DMS153 treated with DMSO at 0.1 percent for 48 hours (cell line): ENCODE data around the gene MELK.
A peak's percentile ranks its signal among the peaks of the same experiment; 100 is the strongest.

Experiments
- DNase-seq: peaks from one replicate; lab custom pipeline; 2025; ENCODE audit not compliant: unreplicated experiment; lab: John Stamatoyannopoulos, UW

MELK gene

DNA sequence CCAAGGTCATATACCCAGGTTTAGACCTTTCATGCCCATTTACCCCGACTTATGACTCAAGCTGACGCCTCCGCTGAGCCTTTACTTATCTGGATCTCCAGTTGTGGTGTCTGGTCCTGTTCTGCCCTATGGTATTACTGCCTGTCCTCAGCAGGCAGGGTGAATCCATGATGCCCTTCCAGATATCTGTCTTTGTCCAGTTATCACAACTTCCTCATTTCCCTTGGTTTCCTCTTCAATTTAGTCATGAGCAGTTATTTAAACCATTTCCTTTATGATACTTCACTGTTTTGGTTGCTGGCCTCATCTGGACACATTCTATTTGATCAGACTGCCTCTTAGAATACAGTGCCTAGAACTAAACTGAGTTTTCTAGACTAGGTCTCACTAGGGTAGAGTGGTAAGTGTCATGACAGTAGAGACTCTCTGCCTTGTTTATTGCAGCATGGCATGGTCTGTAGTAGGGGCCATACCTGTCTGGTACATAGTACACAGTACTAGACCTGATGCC lies 93.3 kb downstream of the MELK start:
- no peak for DNase-seq

DNA sequence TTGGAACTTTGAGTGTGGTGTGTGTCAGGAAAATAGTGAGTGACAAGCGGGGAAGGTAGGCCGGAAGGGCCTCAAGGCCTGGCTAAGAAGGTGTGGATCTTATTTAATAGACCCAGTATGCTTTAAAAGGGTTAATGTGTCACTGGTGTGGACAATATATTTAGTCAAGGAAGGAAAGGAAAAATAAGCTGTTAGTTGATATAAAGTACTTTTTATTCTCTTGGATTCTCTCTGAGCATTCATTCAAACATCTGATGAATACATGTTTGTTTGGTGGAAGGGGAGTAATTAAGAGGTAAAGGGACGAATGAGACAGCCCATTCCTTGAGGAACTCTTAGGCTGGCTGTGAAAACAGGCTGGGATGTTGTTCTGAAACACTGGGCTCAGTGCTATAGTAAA lies 98.9 kb downstream of the MELK start:
- no peak for DNase-seq

DNA sequence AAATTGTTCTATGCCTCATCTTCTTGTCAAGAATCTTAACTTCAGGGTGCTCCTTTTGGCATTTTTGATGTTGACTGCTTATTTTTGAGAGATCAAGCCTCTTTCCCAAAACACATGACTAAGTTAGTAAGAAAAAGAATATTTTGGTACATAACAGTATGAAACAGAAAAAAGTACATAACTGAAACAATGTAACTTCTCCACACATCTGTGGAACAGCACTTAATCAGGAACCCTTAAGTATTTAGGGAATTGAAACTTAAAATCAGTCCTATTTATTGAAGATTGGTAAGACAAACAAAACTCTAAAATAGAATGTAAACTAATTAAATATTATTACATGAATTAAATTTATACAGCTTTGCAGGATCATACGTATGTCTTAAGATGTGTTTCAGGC lies 103.4 kb downstream of the MELK start:
- DNase-seq, result no peak

DNA sequence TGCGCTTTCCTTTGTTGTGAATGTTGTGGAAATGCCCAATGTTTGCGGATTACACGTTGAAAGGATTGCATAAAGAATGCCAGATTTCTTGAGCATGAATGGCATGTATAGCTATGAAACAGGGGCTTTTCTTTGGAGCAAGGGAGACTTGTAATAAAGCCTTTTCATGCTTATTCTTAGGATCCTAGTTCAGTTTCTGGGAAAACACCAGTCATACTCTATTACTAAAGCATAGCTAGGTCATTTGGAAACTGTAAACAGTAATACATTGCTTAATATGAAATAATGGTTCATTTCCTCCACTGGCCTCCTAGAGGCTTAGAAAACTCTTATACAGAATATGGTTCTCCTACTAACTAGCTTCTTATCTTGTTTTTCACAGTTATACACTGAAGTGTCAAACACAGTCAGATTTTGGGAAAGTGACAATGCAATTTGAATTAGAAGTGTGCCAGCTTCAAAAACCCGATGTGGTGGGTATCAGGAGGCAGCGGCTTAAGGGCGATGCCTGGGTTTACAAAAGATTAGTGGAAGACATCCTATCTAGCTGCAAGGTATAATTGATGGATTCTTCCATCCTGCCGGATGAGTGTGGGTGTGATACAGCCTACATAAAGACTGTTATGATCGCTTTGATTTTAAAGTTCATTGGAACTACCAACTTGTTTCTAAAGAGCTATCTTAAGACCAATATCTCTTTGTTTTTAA lies 104.2 kb downstream of the MELK start:
- no peak for DNase-seq

DNA sequence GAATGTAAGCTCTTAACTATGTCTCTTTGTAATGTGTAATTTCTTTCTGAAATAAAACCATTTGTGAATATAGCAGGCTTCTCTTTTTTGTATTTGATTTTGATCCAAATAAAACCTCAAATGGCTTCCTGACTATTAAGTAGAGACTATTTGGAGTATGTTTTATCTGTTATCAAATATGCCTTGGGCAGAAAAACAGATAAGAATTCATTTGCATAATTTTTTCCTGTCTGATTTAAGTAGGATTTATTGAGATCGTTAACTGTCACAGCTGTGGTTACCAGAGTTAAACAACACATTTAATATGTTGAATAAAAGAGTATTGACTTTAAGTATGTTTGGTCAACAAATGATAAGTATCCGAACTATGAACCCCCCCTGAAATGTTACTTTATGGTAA lies 104.9 kb downstream of the MELK start:
- DNase-seq, result no peak

DNA sequence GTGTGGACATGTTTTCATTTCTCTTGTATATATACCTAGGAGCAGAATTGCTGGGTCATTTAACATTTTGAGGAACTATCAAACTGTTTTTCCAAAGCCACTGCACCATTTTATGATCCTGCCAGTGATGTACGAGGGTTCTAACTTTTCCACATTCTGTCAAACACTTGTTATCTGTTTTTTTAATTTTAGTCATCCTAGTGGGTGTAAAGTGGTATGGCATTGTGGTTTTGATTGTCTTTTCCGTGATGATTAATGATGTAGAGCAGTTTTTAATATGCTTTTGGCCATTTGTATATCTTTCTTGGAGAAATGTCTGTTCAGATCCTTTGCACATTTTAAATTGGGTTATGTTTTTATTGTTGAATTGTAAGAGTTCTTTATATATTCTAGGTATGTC lies 107.0 kb downstream of the MELK start:
- DNase-seq, result no peak

DNA sequence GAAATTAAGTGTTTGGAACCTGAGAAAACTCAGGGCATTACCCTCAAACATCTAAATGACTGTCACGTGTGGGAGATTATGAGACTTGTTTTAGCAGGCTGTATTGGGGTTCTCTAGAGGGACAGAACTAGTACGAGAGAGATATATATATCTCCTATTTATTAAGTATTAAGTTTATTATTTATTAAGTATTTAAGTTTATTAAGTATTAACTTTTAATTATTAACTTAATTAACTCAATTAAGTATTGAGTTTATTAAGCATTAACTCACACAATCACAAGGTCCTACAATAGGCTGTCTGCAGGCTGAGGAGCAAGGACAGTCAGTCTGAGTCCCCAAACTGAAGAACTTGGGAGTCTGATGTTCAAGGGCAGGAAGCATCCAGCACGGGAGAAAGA lies 113.8 kb downstream of the MELK start:
- no peak for DNase-seq

DNA sequence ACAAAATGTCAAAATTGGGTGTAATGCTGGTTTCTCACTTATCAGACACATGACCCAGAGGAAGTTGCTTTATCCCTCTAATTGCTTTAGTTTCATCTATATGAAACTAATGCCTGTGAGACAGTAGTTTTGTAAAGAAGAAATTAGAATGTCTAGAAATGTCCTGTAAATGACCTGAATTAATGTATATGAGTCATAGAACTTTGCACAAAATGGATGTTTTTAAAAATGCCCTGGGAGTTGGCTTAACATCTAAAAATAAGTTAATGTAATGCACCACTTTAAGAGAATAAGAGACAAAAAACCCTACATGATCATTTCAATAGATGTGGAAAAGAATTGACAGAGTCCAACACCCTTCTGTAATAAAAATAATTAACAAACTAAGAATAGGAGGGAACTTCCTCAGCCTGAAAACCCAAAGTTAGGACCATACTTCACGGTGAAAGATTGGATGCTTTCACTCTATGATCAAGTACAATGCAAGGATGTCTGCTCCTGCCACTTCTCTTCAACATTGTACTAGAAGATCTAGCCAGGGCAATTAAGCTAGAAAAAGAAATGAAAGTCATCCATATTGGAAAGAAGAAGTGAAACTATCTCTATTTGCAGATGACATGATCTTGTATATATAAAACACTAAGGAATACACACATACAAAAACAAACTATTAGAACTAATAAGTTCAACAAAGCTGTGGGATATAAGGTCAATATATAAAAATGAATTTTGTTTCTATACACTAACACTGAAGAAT lies 117.9 kb downstream of the MELK start:
- no peak for DNase-seq

DNA sequence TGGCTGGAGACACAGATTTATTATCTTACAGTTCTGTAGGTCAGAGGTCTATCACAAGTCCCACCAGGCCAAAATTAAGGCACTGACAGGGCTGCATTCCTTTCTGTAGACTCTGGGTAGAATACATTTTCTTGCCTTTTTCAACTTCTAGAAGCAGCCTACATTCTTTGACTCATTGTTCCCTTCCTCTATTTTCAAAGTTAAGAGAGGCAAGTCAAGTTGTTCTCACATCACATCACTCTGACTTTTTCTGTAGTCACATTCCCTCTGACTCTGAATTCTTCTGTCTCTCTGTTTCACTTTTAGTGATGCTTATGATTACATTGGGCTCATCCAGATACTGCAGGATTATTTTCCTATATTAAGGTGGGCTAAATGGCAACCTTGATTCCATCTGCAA lies 119.0 kb downstream of the MELK start:
- DNase-seq, result no peak

DNA sequence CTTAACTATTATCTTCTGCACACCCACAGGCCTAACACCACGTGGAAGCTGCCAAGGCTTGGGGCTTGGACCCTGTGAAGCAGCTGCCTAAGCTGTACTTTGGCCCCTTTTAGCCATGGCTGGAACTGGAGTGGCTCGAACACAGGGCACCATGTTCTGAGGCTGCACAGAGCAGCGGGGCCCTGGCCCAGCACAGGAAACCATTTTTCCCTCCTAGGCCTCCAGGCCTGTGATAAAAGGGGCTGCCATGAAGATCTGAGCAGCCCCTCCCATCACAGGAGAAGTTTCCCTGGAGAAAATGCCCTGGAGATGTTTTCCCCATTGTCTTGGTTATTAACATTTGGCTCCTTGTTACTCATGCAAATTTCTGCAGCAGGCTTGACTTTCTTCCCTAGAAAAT lies 126.3 kb downstream of the MELK start:
- DNase-seq, result no peak

DNA sequence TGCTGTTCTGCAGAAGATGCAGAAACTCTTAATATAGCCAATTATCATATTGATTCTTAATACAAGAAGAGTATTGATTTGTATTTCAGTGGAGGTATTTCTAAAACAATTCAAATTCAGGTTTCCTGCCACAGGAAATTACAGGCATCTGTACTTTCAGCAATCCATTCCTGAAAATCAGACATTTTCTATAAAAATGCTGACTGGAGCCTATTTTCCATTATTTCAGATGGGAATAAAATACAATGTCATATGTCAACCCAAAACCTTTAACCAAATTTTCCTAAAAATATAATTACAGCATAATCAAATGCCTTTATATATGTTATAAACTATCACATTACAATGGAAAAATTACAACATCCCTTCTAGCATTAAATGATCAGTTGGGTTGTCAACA lies 131.5 kb downstream of the MELK start:
- no peak for DNase-seq

DNA sequence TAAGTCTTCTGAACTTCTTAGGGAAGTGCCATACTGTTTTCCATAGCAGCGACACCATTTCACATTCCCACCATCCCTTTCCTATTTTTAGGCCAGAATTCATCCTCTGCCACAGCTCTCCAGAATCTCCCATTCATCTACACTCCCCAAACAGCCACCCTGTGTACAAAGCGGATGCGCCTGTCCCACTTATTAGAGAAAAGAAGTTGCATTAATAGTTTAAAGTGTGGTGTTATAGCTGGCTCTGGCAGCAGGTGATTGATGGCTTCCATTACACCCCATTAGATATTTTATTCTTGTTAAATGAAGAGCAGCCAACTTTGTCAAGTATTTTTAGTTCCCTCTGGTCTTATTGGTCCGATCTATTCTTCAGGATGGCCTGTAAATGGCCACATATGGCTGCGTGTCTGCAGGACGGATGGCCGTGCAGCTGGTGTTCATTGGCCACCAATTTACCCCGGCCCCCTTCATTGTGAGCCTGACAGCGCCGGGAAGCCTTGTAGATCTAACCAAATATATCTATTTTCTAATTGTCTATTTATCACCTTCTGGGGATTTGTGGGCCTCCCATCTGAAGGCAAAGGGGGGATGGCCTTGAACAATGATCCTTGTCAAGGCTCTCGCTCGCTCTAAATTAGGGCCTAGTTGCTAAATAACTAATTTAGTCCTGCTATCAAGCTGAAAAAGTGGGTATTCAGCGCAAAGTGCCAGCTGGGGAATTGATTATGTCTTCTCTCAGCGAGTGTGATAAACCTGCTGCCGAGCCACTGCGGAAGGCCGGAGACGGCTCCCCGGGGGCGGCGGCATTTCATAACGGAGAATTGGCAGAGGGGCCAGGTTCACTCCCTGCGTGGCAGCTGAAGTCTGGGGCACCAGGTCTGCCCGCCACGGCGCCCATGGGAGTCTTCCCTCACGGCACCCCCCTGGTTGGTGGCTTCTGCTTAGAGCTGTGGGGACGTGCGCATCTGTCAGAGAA lies 141.1 kb downstream of the MELK start:
- no peak for DNase-seq

DNA sequence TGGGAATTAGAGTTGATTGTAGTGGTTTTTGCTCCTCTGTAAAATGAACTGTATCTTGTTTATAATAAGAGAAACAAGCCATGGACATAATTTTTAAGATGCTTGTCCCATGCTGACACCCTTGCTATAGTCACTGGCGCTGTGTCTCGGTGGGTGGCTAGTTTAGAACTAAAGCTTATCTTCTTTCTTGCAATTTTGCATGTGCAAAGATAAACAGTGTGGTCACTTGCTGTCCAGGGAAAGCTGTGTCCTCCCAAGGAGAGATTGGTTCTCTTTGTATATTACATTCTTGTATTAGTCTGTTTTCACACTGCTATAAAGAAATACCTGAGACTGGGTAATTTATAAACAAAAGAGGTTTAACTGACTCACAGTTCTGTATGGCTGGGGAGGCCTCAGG lies 143.8 kb downstream of the MELK start:
- no peak for DNase-seq

DNA sequence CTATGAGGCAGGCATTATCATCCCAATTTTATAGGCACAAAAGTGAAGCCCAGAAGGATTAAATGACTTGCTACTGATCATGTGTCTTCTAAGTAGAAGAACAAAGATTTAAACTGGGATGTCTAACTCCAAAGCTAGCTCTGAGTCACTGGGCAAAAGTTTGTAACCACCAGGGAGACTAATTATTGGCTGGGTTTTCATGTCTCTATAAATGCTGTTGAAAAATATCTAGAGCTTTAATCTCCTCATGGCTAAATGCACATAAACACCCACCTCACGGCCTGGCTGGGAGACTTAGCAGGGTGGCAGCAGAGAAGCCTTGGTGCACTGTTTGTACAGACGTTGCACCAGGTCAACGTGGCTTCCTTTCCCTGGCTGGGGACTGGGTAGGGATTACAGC lies 144.6 kb downstream of the MELK start:
- DNase-seq, result no peak

DNA sequence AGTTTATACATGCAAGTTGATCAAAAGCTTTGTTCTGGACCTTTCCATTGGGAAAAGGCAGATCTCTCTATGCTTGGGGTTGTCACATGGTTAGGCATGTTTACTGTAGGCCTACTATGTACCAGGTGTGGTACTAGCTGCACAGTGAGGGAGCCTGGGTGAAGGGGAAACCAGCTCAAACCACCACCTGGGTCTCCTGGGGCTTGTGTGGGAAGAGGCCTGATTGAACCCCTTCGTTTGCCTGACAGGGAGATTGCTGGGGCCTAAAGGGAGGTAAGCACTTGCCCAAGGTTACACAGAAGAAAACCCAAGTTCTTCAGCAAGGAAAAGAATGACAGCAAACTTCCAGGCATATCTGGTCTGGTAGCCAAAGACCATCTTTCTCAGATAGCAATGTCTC lies 145.9 kb downstream of the MELK start:
- no peak for DNase-seq

DNA sequence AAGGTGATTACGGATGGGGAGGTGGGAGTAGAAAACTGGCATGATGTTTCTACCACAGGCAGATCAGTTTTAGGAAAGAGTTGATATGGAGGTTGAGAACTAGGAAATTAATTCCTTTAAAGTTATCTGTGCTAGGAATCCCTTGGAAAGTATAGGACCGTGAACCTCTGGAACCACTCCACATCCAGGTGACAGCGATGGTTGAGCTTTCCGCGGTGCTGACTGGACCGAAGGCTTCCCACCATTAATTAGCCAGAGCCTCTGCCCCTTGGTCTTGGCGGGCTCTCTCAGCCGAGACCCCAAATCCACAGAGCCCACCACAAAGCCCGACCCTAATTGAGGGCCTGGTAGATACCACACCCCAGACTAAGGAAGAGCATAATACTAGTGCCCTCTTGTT lies 147.3 kb downstream of the MELK start:
- no peak for DNase-seq

DNA sequence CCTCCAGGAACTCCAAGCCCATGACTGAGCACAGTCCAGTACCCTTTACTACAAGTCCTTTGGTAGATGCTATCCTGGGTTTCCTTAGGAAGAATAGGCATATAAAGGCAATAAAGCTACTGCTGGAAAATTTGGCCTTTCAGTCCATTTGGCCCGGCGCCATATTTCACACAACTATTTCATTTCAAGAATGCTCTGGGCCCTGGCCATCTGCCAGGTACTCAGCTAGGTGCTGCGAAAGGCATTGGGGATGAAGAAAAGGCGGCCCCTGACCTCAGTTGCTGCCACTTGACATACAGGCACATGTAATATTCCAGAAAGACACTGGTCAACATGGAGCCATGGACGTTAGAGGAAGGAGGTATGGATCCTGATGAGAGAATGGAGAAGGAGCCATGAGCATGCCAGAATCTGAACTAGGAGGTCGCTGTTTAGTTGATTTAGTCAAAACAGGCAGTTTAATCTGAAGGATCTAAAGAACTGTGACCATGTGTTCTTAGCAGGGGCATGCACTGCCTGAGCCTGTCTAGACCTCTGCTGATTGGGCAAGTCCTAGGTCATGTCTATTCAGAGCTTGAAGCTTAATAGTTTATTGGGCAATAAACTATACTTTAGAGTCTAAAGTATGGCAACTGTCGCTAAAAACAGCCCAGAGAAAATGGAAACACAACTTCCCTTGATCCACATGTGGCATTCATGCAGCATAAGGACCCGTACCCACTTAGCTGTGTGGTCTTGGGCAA lies 149.3 kb downstream of the MELK start:
- DNase-seq, result peak; percentile 30

DNA sequence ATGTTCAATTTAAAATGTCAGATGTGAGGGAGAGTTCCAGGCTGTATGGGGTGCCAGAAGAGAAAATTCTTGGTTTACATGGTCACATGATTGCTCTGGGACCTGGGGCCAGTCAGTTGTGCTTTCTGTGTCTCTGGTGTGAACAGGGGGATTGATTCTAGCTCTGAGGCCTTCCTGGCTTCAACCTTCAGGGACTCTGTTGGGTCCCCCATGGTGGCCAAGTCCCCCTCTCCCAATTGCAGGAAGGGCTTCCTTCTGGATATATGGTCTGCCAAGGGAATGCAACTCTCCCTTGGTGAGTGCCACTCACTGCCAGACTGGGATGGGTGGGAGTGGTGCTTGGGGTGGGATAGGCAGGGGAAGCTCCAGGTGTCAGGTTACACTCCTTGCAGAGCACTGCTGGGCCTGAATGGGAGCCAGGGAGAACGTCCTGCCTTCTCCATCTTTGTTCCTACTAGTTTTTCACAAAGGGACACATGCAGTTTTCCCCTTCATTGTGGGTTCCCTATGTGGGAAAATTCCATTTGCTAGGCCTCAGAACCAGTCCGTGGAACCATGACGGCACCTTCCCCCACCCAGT lies 153.2 kb downstream of the MELK start:
- DNase-seq, result no peak
